Stimulated activated CD8-positive, alpha-beta memory T cell treated with anti-CD3 and anti-CD28 coated beads, Interleukin-2, amount 100 ng/mL, for 1 hour (primary cell): Measurements from ENCODE around the gene EEF1G.

Experiments used
- DNase-seq, 2 donors: peaks; one replicate each; pipeline ENCODE4 v3.0.0-alpha.2; 2020; ENCODE audit warnings: low read depth in 2 of 2

The EEF1G gene

GRCh38 chr11:62539238-62539925 lies 34.3 kb downstream of the EEF1G start:
- DNase-seq, result no peak

DNA sequence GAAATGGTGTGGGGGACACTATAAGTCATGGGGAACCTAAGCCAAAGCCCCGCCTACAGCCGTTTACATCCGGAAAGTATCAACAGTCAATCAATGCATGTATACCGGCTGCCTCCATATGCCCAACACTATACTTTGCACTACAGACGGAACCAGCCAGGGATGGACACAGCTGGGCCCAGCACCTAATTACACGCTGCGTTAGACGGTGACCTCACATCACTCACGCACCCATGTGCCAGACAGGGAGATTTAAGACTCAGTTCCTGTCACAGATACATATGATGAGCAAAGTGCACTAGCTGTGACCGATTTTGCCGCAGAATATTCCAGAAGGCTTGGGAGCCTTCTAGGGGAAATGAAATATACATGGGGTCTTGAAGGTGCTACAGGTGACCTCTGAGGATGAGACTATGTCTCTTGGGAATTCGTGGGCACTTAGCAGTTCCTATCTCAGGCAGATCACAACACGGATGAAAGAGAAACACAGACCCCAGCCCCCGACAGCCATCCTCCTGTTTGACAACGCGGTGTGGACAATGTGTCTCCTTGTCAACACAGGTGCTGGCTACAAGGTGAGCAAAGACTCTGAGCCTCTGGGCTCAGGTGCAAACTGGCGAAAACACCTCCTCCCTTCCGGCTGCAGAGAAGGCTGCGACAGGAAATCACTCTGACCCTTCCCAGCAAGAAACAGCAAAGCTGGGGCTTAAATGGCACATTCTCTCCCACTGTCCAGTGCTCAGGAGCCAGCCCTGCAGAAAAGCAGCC lies 35.0 kb downstream of the EEF1G start:
- no peak for DNase-seq

GRCh38 chr11:62536301-62536957 lies 37.3 kb downstream of the EEF1G start:
- no peak for DNase-seq

- DNase-seq, result no peak
Observed at GRCh38 chr11:62535802-62536201, 37.9 kb downstream of the EEF1G start.

- DNase-seq, result no peak
Observed at GRCh38 chr11:62534779-62535545, 38.7 kb downstream of the EEF1G start.

DNA sequence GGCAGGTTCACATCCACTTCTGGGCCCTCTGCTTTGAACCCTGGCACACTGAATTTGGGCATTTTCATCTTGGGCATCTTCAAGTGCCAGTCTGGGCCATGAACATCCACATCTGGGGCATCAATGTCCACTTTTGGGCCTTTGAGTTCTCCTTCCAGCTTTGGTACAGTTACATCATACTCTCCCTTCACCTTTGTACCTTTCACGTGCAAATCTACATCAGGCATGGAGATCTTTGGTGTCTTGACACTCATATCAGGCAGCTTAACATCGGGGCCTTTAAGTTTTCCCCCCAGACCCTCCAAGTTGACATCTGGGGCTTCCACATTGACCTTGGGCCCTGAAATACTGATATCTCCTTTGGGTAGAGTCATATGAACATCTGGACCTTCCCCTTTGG lies 41.6 kb downstream of the EEF1G start:
- DNase-seq, result no peak

DNA sequence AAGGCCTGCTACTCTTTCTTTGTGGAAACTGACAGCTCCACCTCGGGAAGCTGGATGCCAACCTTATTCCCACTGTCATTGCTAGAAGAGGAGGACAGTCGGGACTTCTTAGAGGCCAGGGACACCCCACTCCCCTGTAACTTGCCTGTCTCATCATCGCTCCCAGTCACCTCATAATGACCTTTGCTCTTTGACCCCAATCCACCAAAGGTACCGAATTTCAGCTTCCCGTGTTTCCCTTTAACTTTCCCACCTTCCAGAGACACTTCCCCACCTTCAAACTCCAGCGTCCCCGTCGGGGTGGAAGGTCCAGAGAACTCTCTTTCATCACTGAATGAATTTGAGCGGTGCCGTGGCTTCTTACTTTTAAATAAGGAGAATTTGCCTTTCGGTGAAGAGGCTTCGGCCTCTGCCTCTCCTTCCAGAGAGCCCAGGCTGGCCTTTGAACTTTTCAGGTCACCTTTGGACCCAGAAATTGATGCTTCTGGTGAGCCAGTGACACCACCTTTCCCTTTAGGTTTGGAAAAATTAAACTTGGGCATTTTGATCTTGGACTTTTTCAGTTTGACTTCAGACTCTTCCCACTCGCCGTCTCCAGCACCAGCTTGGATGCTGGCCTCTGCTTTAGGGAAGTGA lies 56.8 kb downstream of the EEF1G start:
- no peak for DNase-seq

DNA sequence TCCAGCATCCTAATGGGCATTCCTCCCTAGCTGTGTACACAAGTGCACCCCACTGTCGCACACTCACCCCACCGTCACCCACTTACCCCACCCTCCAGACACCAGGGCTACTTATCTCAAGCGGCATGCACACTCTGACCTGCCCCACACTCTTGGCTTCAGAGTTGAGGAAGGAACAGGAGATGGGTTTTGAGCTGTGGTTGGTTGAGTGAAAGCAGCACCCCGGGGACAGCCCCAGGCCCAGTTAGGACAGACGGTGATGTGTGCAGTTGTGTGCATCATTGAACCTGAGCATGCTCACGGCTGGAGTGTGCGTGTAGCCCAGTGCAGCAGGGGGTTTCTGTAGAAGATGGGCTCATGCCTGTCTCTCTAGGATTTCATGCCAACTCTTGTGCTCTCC lies 59.5 kb downstream of the EEF1G start:
- DNase-seq, result no peak

GRCh38 chr11:62513626-62514025 lies 60.1 kb downstream of the EEF1G start:
- no peak for DNase-seq

- no peak for DNase-seq
Observed at GRCh38 chr11:62512961-62513360, 60.7 kb downstream of the EEF1G start.
